PC-3 (cell line): Measurements from ENCODE around the gene DCDC2.

ENCODE experiments used
- CTCF ChIP-seq: fragments of 300-600 bp; sonication (generic); conservative IDR thresholded peaks from 2 replicates; pipeline ENCODE4 v1.5.1; 2017; ENCODE audit warnings: antibody characterized with exemption, low read depth, mild to moderate bottlenecking, low read length
- EZH2 ChIP-seq: fragments of 300-600 bp; sonication (generic); IDR thresholded peaks from one replicate; pipeline ENCODE4 v1.6.1; 2017; ENCODE audit warnings: antibody characterized with exemption, mild to moderate bottlenecking, low read length; ENCODE audit not compliant: unreplicated experiment
- EZH2phosphoT487 ChIP-seq: fragments of 300-600 bp; sonication (generic); IDR thresholded peaks from 2 replicates; pipeline ENCODE4 v1.6.1; 2018; ENCODE audit warnings: mild to moderate bottlenecking, antibody characterized with exemption, low read length, borderline replicate concordance

- TF ChIP-seq EZH2 (no peak), CTCF (no peak), EZH2phosphoT487 (no peak)
Measured at GRCh38 chr6:24323632-24324337, 34.1 kb downstream of the DCDC2 start.
